ENCODE results near the gene IFITM10.

IFITM10 gene

GRCh38 chr11:1718326-1718725, 32.1 kb downstream of the IFITM10 start (continued):
- TF ChIP-seq, protein P1, sequence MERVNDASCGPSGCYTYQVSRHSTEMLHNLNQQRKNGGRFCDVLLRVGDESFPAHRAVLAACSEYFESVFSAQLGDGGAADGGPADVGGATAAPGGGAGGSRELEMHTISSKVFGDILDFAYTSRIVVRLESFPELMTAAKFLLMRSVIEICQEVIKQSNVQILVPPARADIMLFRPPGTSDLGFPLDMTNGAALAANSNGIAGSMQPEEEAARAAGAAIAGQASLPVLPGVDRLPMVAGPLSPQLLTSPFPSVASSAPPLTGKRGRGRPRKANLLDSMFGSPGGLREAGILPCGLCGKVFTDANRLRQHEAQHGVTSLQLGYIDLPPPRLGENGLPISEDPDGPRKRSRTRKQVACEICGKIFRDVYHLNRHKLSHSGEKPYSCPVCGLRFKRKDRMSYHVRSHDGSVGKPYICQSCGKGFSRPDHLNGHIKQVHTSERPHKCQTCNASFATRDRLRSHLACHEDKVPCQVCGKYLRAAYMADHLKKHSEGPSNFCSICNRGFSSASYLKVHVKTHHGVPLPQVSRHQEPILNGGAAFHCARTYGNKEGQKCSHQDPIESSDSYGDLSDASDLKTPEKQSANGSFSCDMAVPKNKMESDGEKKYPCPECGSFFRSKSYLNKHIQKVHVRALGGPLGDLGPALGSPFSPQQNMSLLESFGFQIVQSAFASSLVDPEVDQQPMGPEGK (CRISPR knock-in tag; IDR thresholded peaks at IDR 0.05; ENCODE audit: borderline replicate concordance): no peak

DNA sequence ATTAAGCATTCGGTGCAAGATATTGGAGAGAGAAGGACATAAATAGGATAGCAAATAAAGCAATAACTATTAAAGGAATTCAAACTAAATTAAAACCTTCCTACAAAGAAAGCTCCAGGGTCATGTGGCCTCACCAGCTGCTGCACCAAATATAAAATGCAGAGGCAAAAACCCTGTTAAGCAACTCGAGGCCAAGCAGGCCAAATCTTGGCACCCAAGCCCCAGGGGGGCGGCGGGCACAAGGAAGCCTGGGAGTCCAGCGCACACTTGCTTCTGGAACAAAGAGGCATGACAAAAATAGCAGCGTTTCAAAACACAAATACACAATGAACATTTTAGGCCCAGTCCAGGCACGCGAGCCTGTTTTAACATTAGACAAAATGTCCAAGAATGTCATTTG, 32.6 kb downstream of the IFITM10 start:
- TF ChIP-seq CREB5 (CRISPR knock-in tag; IDR thresholded peaks at IDR 0.05; ENCODE audit: low read depth) (no peak), TSHZ2 (CRISPR knock-in tag; IDR thresholded peaks at IDR 0.05) (no peak), ZFP30 (CRISPR knock-in tag; IDR thresholded peaks at IDR 0.05) (no peak), ZFP3 (CRISPR knock-in tag; IDR thresholded peaks at IDR 0.05) (no peak), TCF4 (CRISPR knock-in tag; IDR thresholded peaks at IDR 0.05; ENCODE audit: borderline replicate concordance) (no peak), ZNF565 (CRISPR knock-in tag; conservative IDR thresholded peaks at IDR 0.05; ENCODE audit: low read depth) (no peak), RARB (CRISPR knock-in tag; IDR thresholded peaks at IDR 0.05) (no peak), ARNTL (CRISPR knock-in tag; IDR thresholded peaks at IDR 0.05; ENCODE audit: borderline replicate concordance, low read depth) (no peak), ZNF70 (CRISPR knock-in tag; IDR thresholded peaks at IDR 0.05) (no peak), TOX (CRISPR knock-in tag; IDR thresholded peaks at IDR 0.05; ENCODE audit: borderline replicate concordance) (no peak), OSR1 (CRISPR knock-in tag; IDR thresholded peaks at IDR 0.05) (no peak), PPARA (CRISPR knock-in tag; IDR thresholded peaks at IDR 0.05; ENCODE audit: borderline replicate concordance) (no peak), ZC3H10 (CRISPR knock-in tag; IDR thresholded peaks at IDR 0.05) (no peak), GLIS3 (CRISPR knock-in tag; IDR thresholded peaks at IDR 0.05) (no peak), BACH2 (CRISPR knock-in tag; IDR thresholded peaks at IDR 0.05; ENCODE audit: borderline replicate concordance) (no peak), SNAI2 (CRISPR knock-in tag; IDR thresholded peaks at IDR 0.05) (no peak), ESRRG (CRISPR knock-in tag; IDR thresholded peaks at IDR 0.05) (no peak)
- TF ChIP-seq, protein P2, sequence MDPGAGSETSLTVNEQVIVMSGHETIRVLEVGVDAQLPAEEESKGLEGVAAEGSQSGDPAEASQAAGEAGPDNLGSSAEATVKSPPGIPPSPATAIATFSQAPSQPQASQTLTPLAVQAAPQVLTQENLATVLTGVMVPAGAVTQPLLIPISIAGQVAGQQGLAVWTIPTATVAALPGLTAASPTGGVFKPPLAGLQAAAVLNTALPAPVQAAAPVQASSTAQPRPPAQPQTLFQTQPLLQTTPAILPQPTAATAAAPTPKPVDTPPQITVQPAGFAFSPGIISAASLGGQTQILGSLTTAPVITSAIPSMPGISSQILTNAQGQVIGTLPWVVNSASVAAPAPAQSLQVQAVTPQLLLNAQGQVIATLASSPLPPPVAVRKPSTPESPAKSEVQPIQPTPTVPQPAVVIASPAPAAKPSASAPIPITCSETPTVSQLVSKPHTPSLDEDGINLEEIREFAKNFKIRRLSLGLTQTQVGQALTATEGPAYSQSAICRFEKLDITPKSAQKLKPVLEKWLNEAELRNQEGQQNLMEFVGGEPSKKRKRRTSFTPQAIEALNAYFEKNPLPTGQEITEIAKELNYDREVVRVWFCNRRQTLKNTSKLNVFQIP (CRISPR knock-in tag; IDR thresholded peaks at IDR 0.05; ENCODE audit: borderline replicate concordance, low read depth): no peak
- ATAC-seq: no peak

GRCh38 chr11:1714908-1715885, 35.2 kb downstream of the IFITM10 start:
- no peak for TF ChIP-seq ISL1 (CRISPR knock-in tag; IDR thresholded peaks at IDR 0.05)
- no peak for ATAC-seq

GRCh38 chr11:1708716-1709115, 41.7 kb downstream of the IFITM10 start:
- no peak for TF ChIP-seq PPARA (CRISPR knock-in tag; IDR thresholded peaks at IDR 0.05; ENCODE audit: borderline replicate concordance)
- no peak for TF ChIP-seq ARNTL (CRISPR knock-in tag; IDR thresholded peaks at IDR 0.05; ENCODE audit: borderline replicate concordance, low read depth)
- no peak for TF ChIP-seq ISL1 (CRISPR knock-in tag; IDR thresholded peaks at IDR 0.05)
- TF ChIP-seq TOX (CRISPR knock-in tag; IDR thresholded peaks at IDR 0.05; ENCODE audit: borderline replicate concordance): no peak
- TF ChIP-seq GLIS3 (CRISPR knock-in tag; IDR thresholded peaks at IDR 0.05): no peak
- no peak for TF ChIP-seq CSDC2 (CRISPR knock-in tag; IDR thresholded peaks at IDR 0.05)
- TF ChIP-seq, protein P3, sequence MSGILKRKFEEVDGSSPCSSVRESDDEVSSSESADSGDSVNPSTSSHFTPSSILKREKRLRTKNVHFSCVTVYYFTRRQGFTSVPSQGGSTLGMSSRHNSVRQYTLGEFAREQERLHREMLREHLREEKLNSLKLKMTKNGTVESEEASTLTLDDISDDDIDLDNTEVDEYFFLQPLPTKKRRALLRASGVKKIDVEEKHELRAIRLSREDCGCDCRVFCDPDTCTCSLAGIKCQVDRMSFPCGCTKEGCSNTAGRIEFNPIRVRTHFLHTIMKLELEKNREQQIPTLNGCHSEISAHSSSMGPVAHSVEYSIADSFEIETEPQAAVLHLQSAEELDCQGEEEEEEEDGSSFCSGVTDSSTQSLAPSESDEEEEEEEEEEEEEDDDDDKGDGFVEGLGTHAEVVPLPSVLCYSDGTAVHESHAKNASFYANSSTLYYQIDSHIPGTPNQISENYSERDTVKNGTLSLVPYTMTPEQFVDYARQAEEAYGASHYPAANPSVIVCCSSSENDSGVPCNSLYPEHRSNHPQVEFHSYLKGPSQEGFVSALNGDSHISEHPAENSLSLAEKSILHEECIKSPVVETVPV (CRISPR knock-in tag; IDR thresholded peaks at IDR 0.05): no peak
- no peak for TF ChIP-seq TSHZ2 (CRISPR knock-in tag; IDR thresholded peaks at IDR 0.05)
- no peak for TF ChIP-seq SNAI2 (CRISPR knock-in tag; IDR thresholded peaks at IDR 0.05)
- no peak for TF ChIP-seq ZC3H10 (CRISPR knock-in tag; IDR thresholded peaks at IDR 0.05)
- TF ChIP-seq ESRRG (CRISPR knock-in tag; IDR thresholded peaks at IDR 0.05): no peak
- TF ChIP-seq OSR1 (CRISPR knock-in tag; IDR thresholded peaks at IDR 0.05): no peak
- ATAC-seq: no peak
